ENCODE measurements around the gene SLC7A8. TPM values are rescaled to one million over a fixed set of nuclear protein-coding genes. Genes with fewer than 3 reads are reported as not detected.

The SLC7A8 gene
- total and polyA plus RNA-seq, 2 donors (not counting 1 experiment from before 2014, with no cell fraction given) = 0.25 to 1.1 TPM

DNA sequence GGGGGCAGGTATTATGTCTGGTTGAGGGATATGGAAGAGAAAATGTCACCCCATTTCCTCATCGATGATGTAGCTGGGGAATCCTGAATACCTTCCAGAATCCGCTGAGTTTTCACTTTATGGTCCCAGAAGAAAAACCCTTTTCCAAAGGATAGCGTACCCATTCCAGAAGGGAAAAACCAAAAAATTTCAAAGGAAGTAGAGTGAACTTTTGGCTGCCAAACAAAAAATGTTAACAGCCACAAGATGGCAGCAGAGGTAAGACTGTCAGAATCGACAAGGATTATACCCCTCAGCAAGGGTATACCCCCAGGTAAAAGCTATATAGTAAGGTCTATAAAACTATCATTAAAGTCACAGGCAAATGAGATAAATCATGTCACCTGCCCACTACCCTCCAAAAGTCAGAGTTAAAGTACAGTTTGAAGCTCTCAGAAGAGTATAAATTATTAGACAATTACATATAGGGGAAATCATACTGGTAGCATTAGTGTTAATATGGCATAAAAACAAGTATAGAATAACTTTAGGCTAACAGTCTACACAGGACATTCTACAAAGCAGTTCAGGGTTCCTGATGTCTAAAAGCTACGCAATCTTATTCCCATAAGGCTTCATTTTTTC lies 106.6 kb downstream of the SLC7A8 start:
- Mint-ChIP-seq H3K27me3 (no peaks in the 10 kb centered on the region), H3K4me3 (no peak overlapping the region), H3K9me3 (ENCODE audit: insufficient read depth) (no peaks in the 10 kb centered on the region), H3K4me1 (peaks cover 9% of the 10 kb centered on the region), H3K27ac (no peak overlapping the region)
- no peak overlapping the region for H3K27ac ChIP-seq (ENCODE audit: low read length in 2 of 2)
- POLR2A ChIA-PET = interaction anchor here (0.5 kb wide), 1 partner anchor 32 kb away, joined by 5 read pairs; no protein-coding TSS in a partner anchor
- H3K27me3 ChIP-seq (replicated peaks in 1 of 4; ENCODE audit: control extremely low read depth in 1 of 4, control insufficient read depth in 3 of 4, insufficient read depth in 4 of 4, low read length in 3 of 4) = no peaks in the 10 kb centered on the region
- ATAC-seq (ENCODE audit: low read depth) (peak; percentile 66), DNase-seq (peak; percentile 62)
- no peak overlapping the region for H3K9ac ChIP-seq (ENCODE audit: low read length)
- CTCF ChIA-PET = interaction anchor here (0.6 to 3.4 kb wide), 34 partner anchors 9 to 693 kb away, joined by 3 to 33 read pairs (median 5); partner anchors contain the start of genes ACIN1, C14orf119, CDH24 and SLC7A8
- intact Hi-C loops (cut with micrococcal nuclease) = loop anchor here (2.0 kb wide), 1 partner anchor 18 kb away; the partner anchor contains the start of genes ACIN1 and C14orf119
- H2AFZ ChIP-seq (ENCODE audit: insufficient read depth, low read depth, low read length, poor library complexity, severe bottlenecking) = no peak overlapping the region
- H3K4me3 ChIP-seq (ENCODE audit: control extremely low read depth in 1 of 5, extremely low read depth in 1 of 5, insufficient read depth in 1 of 5, low read depth in 2 of 5, low read length in 4 of 5) = no peak overlapping the region
- no peak for TF ChIP-seq EZH2 (IDR thresholded peaks at IDR 0.05; ENCODE audit: borderline replicate concordance, insufficient read depth, low read depth, low read length, poor library complexity, severe bottlenecking)
- TF ChIP-seq, protein P1, sequence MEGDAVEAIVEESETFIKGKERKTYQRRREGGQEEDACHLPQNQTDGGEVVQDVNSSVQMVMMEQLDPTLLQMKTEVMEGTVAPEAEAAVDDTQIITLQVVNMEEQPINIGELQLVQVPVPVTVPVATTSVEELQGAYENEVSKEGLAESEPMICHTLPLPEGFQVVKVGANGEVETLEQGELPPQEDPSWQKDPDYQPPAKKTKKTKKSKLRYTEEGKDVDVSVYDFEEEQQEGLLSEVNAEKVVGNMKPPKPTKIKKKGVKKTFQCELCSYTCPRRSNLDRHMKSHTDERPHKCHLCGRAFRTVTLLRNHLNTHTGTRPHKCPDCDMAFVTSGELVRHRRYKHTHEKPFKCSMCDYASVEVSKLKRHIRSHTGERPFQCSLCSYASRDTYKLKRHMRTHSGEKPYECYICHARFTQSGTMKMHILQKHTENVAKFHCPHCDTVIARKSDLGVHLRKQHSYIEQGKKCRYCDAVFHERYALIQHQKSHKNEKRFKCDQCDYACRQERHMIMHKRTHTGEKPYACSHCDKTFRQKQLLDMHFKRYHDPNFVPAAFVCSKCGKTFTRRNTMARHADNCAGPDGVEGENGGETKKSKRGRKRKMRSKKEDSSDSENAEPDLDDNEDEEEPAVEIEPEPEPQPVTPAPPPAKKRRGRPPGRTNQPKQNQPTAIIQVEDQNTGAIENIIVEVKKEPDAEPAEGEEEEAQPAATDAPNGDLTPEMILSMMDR (IDR thresholded peaks at IDR 0.05) = peak; percentile 83
- 67% methylated on average over 1 of the region's 5 CpGs for WGBS (ENCODE audit: insufficient coverage)
- H3K79me2 ChIP-seq (ENCODE audit: control insufficient read depth, insufficient read depth, low read length) = peaks cover 18% of the 10 kb centered on the region
- peaks cover 23 to 82% of the 10 kb centered on the region in 2 experiments for H3K36me3 ChIP-seq (replicated peaks in 1 of 2; ENCODE audit: control extremely low read depth in 1 of 2, control insufficient read depth in 1 of 2, extremely low read depth in 1 of 2, insufficient read depth in 2 of 2, low read length in 1 of 2)
- H3K4me2 ChIP-seq (replicated peaks; ENCODE audit: low read depth, low read length, poor library complexity, severe bottlenecking) = no peak overlapping the region
- H4K20me1 ChIP-seq (ENCODE audit: control insufficient read depth, insufficient read depth, low read length, poor library complexity, severe bottlenecking) = peaks cover 26% of the 10 kb centered on the region
- H3K4me1 ChIP-seq (ENCODE audit: control insufficient read depth in 2 of 2, insufficient read depth in 2 of 2, low read length in 2 of 2) = peaks cover 2 to 4% of the 10 kb centered on the region in 2 donors
- H3K9me3 ChIP-seq (ENCODE audit: control extremely low read depth in 1 of 3, control insufficient read depth in 2 of 3, insufficient read depth in 1 of 3, low read length in 2 of 3) = no peaks in the 10 kb centered on the region

Small RNAs within 50 kb of the gene (small RNA-seq; reads per million reads assigned to genes)
- gene AL049829.1 (ENCODE audit: insufficient read length, low read depth, low replicate concordance) = not detected
- not detected for gene RNU6-1138P (ENCODE audit: insufficient read length, low read depth, low replicate concordance)

Other genes starting within 250 kb of the SLC7A8 start
- gene HAUS4, start 226.6 kb downstream of the SLC7A8 start, total RNA-seq = 33.1 and 39.3 TPM in 2 replicates
- 28.4 and 33.6 TPM in 2 replicates for gene HAUS4, start 226.6 kb downstream of the SLC7A8 start, polyA plus RNA-seq
- gene AJUBA, start 201.1 kb downstream of the SLC7A8 start, total RNA-seq = 0.83 and 1.6 TPM in 2 replicates
- gene AJUBA, start 201.1 kb downstream of the SLC7A8 start, polyA plus RNA-seq = 0.14 TPM in 1 of 2 replicates, not detected in the other
- 17.9 and 19.4 TPM in 2 replicates for gene C14orf93, start 173.5 kb downstream of the SLC7A8 start, total RNA-seq
- gene C14orf93, start 173.5 kb downstream of the SLC7A8 start, polyA plus RNA-seq = 26.8 and 29.4 TPM in 2 replicates
- gene PSMB5, start 148.8 kb downstream of the SLC7A8 start, total RNA-seq = 29.0 and 31.9 TPM in 2 replicates
- 10.7 and 16.5 TPM in 2 replicates for gene PSMB5, start 148.8 kb downstream of the SLC7A8 start, polyA plus RNA-seq
- gene PSMB11, start 141.4 kb downstream of the SLC7A8 start, total RNA-seq = not detected in 2 replicates
- gene PSMB11, start 141.4 kb downstream of the SLC7A8 start, polyA plus RNA-seq = not detected in 2 replicates
- gene CDH24, start 126.1 kb downstream of the SLC7A8 start, total RNA-seq = 0.96 and 1.2 TPM in 2 replicates
- 1.0 and 2.1 TPM in 2 replicates for gene CDH24, start 126.1 kb downstream of the SLC7A8 start, polyA plus RNA-seq
- 359 and 364 TPM in 2 replicates for gene ACIN1, start 88.5 kb downstream of the SLC7A8 start, total RNA-seq
- gene ACIN1, start 88.5 kb downstream of the SLC7A8 start, polyA plus RNA-seq = 178 and 228 TPM in 2 replicates
- gene C14orf119, start 88.2 kb downstream of the SLC7A8 start, total RNA-seq = 30.6 and 38.5 TPM in 2 replicates
- gene C14orf119, start 88.2 kb downstream of the SLC7A8 start, polyA plus RNA-seq = 6.6 and 12.2 TPM in 2 replicates
- gene CIROP, start 78.7 kb downstream of the SLC7A8 start, total RNA-seq = not detected in 2 replicates
- not detected in 2 replicates for gene CIROP, start 78.7 kb downstream of the SLC7A8 start, polyA plus RNA-seq
- gene CEBPE, start 64.4 kb downstream of the SLC7A8 start, total RNA-seq = 0.37 TPM in 1 of 2 replicates, not detected in the other
- gene CEBPE, start 64.4 kb downstream of the SLC7A8 start, polyA plus RNA-seq = 0.26 and 0.45 TPM in 2 replicates
- gene RNF212B, start 54.3 kb upstream of the SLC7A8 start, total RNA-seq = not detected in 2 replicates
- not detected in 2 replicates for gene RNF212B, start 54.3 kb upstream of the SLC7A8 start, polyA plus RNA-seq
- 15.5 TPM in 2 replicates for gene HOMEZ, start 102.5 kb upstream of the SLC7A8 start, total RNA-seq
- gene HOMEZ, start 102.5 kb upstream of the SLC7A8 start, polyA plus RNA-seq = 3.2 and 4.2 TPM in 2 replicates
- gene PPP1R3E, start 119.2 kb upstream of the SLC7A8 start, total RNA-seq = 74.8 and 76.7 TPM in 2 replicates
- 56.9 and 57.2 TPM in 2 replicates for gene PPP1R3E, start 119.2 kb upstream of the SLC7A8 start, polyA plus RNA-seq
- 12.9 and 17.8 TPM in 2 replicates for gene BCL2L2, start 123.2 kb upstream of the SLC7A8 start, total RNA-seq
- gene BCL2L2, start 123.2 kb upstream of the SLC7A8 start, polyA plus RNA-seq = 5.4 and 8.2 TPM in 2 replicates
- 280 and 293 TPM in 2 replicates for gene PABPN1, start 137.8 kb upstream of the SLC7A8 start, total RNA-seq
- 283 and 341 TPM in 2 replicates for gene PABPN1, start 137.8 kb upstream of the SLC7A8 start, polyA plus RNA-seq
- gene SLC22A17, start 169.2 kb upstream of the SLC7A8 start, total RNA-seq = 0.89 and 0.97 TPM in 2 replicates
- 0.92 and 0.97 TPM in 2 replicates for gene SLC22A17, start 169.2 kb upstream of the SLC7A8 start, polyA plus RNA-seq
- gene EFS, start 181.5 kb upstream of the SLC7A8 start, total RNA-seq = not detected in 2 replicates
- not detected in 2 replicates for gene EFS, start 181.5 kb upstream of the SLC7A8 start, polyA plus RNA-seq
- not detected in 2 replicates for gene IL25, start 189.1 kb upstream of the SLC7A8 start, total RNA-seq
- not detected in 2 replicates for gene IL25, start 189.1 kb upstream of the SLC7A8 start, polyA plus RNA-seq
- gene CMTM5, start 193.4 kb upstream of the SLC7A8 start, total RNA-seq = not detected in 2 replicates
- gene CMTM5, start 193.4 kb upstream of the SLC7A8 start, polyA plus RNA-seq = 0.18 and 1.0 TPM in 2 replicates
- gene MYH6, start 224.6 kb upstream of the SLC7A8 start, total RNA-seq = not detected in 2 replicates
- gene MYH6, start 224.6 kb upstream of the SLC7A8 start, polyA plus RNA-seq = not detected in 2 replicates

Data from B cell (primary cell).